Tongue (tissue), 1 donor: ENCODE data around the gene TMEM255A. TPM values are rescaled to one million over a fixed set of nuclear protein-coding genes. Genes with fewer than 3 reads are reported as not detected.

ENCODE experiments used
- total RNA-seq: library from RNA; depleted of rRNA; stranded (reverse); fragments of >200 nt; gene quantifications from one replicate; pipeline ENCODE4 v1.2.3, GENCODE V29; 2014

TMEM255A gene
- total RNA-seq, 1 donor from 2014 or later: 6.7 TPM

Other genes starting within 250 kb of the TMEM255A start
- gene RHOXF2B, start 233.8 kb downstream of the TMEM255A start, total RNA-seq: not detected
- not detected for gene RHOXF1, start 195.5 kb downstream of the TMEM255A start, total RNA-seq
- not detected for gene RHOXF2, start 152.8 kb downstream of the TMEM255A start, total RNA-seq
- gene ZBTB33, start 60.6 kb downstream of the TMEM255A start, total RNA-seq: 25.2 TPM
- gene ATP1B4, start 50.6 kb upstream of the TMEM255A start, total RNA-seq: 367 TPM
- 149 TPM for gene LAMP2, start 157.8 kb upstream of the TMEM255A start, total RNA-seq
- gene CUL4B, start 249.5 kb upstream of the TMEM255A start, total RNA-seq: 37.2 TPM